Stimulated activated memory B cell treated with anti-CD40 and anti-IgM and Interleukin-4, amounts not matched to agents 10 μg/mL and 1 μg/mL and 100 μg/mL, for 72 hours (primary cell): ENCODE data around the gene ARID1A.
A peak's percentile ranks its signal among the peaks of the same experiment; 100 is the strongest.

Source experiments
- ATAC-seq: fragments of 150-1000 bp; cut with Tn5 transposase; 2 replicates; pipeline ENCODE4 v1.10.0; 2021
- H3K27ac Mint-ChIP-seq: one replicate; pipeline ENCODE4 v1.8.0; 2022; ENCODE audit warnings: mild to moderate bottlenecking, mixed read lengths
- H3K27me3 Mint-ChIP-seq: one replicate; pipeline ENCODE4 v1.8.0; 2022; ENCODE audit warnings: mixed read lengths
- H3K36me3 Mint-ChIP-seq: one replicate; pipeline ENCODE4 v1.8.0; 2022; ENCODE audit warnings: mixed read lengths
- H3K4me1 Mint-ChIP-seq: one replicate; pipeline ENCODE4 v1.8.0; 2022; ENCODE audit warnings: mixed read lengths
- H3K4me3 Mint-ChIP-seq: one replicate; pipeline ENCODE4 v1.8.0; 2022; ENCODE audit warnings: mild to moderate bottlenecking, moderate library complexity, mixed read lengths
- H3K9me3 Mint-ChIP-seq: one replicate; pipeline ENCODE4 v1.8.0; 2022; ENCODE audit warnings: mixed read lengths

Gene ARID1A

DNA sequence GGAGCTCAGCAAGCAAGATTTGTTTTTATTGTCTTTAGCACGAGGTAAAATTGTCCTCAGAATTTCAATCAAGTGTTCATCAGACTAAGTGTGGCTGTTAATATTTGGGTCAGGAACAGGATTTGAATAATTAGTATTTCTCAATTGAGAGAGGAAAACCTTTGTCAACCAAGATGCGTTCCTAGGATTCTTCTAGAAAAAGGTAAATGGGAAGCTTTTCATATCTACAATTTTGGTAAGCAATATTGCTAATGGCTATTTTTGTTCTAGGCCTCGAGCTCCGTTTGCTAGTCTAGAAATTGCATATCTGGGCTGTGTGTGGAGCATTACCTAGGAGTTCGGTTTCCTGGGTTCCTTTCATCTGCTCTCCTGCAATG, 87.8 kb downstream of the ARID1A start:
- H3K4me1 Mint-ChIP-seq = peaks cover 63% of the 10 kb centered on the region
- no peaks in the 10 kb centered on the region for H3K27me3 Mint-ChIP-seq
- no peak for ATAC-seq
- H3K27ac Mint-ChIP-seq = no peak overlapping the region
- peaks cover 32% of the 10 kb centered on the region for H3K36me3 Mint-ChIP-seq
- no peak overlapping the region for H3K4me3 Mint-ChIP-seq
- no peaks in the 10 kb centered on the region for H3K9me3 Mint-ChIP-seq

- Mint-ChIP-seq H3K4me1 (peaks cover 63% of the 10 kb centered on the region), H3K27me3 (no peaks in the 10 kb centered on the region), H3K9me3 (no peaks in the 10 kb centered on the region), H3K4me3 (no peak overlapping the region), H3K27ac (no peak overlapping the region), H3K36me3 (peaks cover 25% of the 10 kb centered on the region)
- no peak for ATAC-seq
Measured at GRCh38 chr1:26784023-26784871, 88.4 kb downstream of the ARID1A start.

GRCh38 chr1:26784886-26785285, 89.1 kb downstream of the ARID1A start:
- Mint-ChIP-seq H3K4me3 (no peak overlapping the region), H3K27ac (peak overlapping the region; percentile 99), H3K4me1 (peaks cover 62% of the 10 kb centered on the region), H3K36me3 (peaks cover 19% of the 10 kb centered on the region), H3K27me3 (no peaks in the 10 kb centered on the region), H3K9me3 (no peaks in the 10 kb centered on the region)
- no peak for ATAC-seq

- Mint-ChIP-seq H3K4me3 (peak overlapping the region; percentile 32), H3K9me3 (no peaks in the 10 kb centered on the region), H3K36me3 (peaks cover 17% of the 10 kb centered on the region), H3K27ac (peak overlapping the region; percentile 99), H3K27me3 (no peaks in the 10 kb centered on the region), H3K4me1 (peaks cover 61% of the 10 kb centered on the region)
- ATAC-seq = no peak
Measured at GRCh38 chr1:26785611-26786436, 90.0 kb downstream of the ARID1A start.

- Mint-ChIP-seq H3K27me3 (no peaks in the 10 kb centered on the region), H3K36me3 (peaks cover 18% of the 10 kb centered on the region), H3K9me3 (no peaks in the 10 kb centered on the region), H3K4me3 (peak overlapping the region; percentile 98), H3K27ac (peak overlapping the region; percentile 99), H3K4me1 (peaks cover 68% of the 10 kb centered on the region)
- peak; percentile 24 for ATAC-seq
Measured at GRCh38 chr1:26786437-26787380, 90.9 kb downstream of the ARID1A start.

DNA sequence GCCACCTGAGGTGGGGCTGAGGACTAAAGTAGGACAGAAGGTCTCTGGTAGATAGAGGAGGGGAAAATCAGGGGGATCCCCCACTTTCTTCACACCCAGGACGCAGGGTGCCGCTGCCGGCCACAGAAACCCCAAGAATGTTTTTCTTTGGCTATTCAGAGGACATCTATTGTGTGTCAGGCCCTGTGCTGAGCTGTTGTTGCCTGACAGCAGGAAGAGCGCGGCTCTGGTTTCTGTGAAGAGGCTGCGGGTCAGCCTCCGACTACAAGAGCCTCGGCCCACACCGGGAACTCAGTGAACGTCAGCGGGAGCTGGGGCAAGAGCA, 91.5 kb downstream of the ARID1A start:
- Mint-ChIP-seq H3K36me3 (peaks cover 15% of the 10 kb centered on the region), H3K27ac (peak overlapping the region; percentile 99), H3K4me3 (peak overlapping the region; percentile 98), H3K4me1 (peaks cover 65% of the 10 kb centered on the region), H3K27me3 (no peaks in the 10 kb centered on the region), H3K9me3 (no peaks in the 10 kb centered on the region)
- ATAC-seq = peak; percentile 72

GRCh38 chr1:26787706-26788514, 92.1 kb downstream of the ARID1A start, which contains the start of gene PIGV:
PIGV (plus strand) TSS chr1:26787950; CDS start chr1:26790816, 2,866 bp downstream.
- peaks cover 15% of the 10 kb centered on the region for H3K36me3 Mint-ChIP-seq
- H3K9me3 Mint-ChIP-seq = no peaks in the 10 kb centered on the region
- peak; percentile 88 for ATAC-seq
- peaks cover 60% of the 10 kb centered on the region for H3K4me1 Mint-ChIP-seq
- peak within 1 kb of the TSS; percentile 98 for H3K4me3 Mint-ChIP-seq
- H3K27me3 Mint-ChIP-seq = no peaks in the 10 kb centered on the region
- H3K27ac Mint-ChIP-seq = peak within 1 kb of the TSS; percentile 99

GRCh38 chr1:26788515-26788785, 92.6 kb downstream of the ARID1A start:
- Mint-ChIP-seq H3K4me1 (peaks cover 57% of the 10 kb centered on the region), H3K36me3 (peaks cover 19% of the 10 kb centered on the region), H3K4me3 (peak overlapping the region; percentile 98), H3K27ac (peak overlapping the region; percentile 99), H3K9me3 (no peaks in the 10 kb centered on the region), H3K27me3 (no peaks in the 10 kb centered on the region)
- ATAC-seq = no peak

DNA sequence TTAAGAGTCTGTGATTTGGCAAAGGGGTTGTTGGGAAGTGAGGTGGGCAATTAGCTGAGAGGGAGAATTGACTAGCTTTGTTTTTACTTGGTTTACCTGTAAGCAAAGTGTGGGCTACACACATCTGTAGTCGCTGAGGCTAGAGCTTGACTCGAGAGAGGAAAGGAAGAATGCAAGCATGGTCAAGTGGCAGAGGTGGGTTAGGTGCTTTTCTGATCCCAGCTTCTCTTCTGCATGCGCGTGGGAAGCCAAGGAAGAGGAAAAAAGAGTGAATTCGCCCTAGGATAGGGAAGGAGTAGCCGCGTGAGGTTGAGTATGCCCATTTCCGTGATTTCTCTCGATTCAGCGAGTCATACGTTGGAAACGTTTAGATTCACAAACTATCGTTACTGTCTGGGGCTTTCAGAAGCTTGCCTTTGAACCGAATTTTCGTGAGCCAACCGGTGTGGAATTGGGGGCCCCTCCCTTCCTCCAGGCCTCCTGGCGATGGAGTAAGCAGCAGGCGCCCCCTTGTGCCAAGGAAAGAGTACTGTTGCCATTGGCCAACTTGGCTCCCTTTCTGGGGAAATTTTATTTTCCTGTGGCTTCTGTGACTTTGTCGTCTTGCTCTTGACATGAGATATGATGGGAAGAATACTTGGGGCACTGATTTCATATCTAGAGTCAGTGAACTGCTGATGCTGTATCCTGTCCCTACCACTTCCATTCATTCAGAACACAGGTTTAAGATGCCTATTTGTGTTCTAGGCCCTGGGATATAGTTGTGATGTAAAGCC, 93.2 kb downstream of the ARID1A start:
- H3K36me3 Mint-ChIP-seq = peaks cover 23% of the 10 kb centered on the region
- peak overlapping the region; percentile 99 for H3K27ac Mint-ChIP-seq
- peaks cover 53% of the 10 kb centered on the region for H3K4me1 Mint-ChIP-seq
- H3K27me3 Mint-ChIP-seq = no peaks in the 10 kb centered on the region
- ATAC-seq = peak; percentile 53
- no peaks in the 10 kb centered on the region for H3K9me3 Mint-ChIP-seq
- H3K4me3 Mint-ChIP-seq = peak overlapping the region; percentile 98

DNA sequence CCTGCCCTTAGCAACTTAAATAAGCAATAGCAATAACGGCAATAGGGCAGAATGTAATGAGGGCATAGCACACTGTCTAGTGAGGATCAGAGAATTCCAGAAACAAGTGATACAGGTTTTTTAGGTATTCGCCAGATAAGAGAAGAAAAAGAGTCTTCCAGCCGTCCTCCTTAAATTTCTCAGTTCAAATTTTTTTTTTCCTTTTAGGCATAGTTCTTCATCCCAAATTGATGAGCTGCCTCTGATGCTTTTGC, 93.7 kb downstream of the ARID1A start:
- Mint-ChIP-seq H3K36me3 (peaks cover 28% of the 10 kb centered on the region), H3K4me1 (peaks cover 51% of the 10 kb centered on the region), H3K9me3 (no peaks in the 10 kb centered on the region), H3K27ac (peak overlapping the region; percentile 99), H3K4me3 (no peak overlapping the region), H3K27me3 (no peaks in the 10 kb centered on the region)
- ATAC-seq = no peak

- peaks cover 32% of the 10 kb centered on the region for H3K36me3 Mint-ChIP-seq
- no peak overlapping the region for H3K27ac Mint-ChIP-seq
- no peak overlapping the region for H3K4me3 Mint-ChIP-seq
- no peaks in the 10 kb centered on the region for H3K9me3 Mint-ChIP-seq
- H3K4me1 Mint-ChIP-seq = peaks cover 53% of the 10 kb centered on the region
- no peaks in the 10 kb centered on the region for H3K27me3 Mint-ChIP-seq
- ATAC-seq = no peak
Measured at GRCh38 chr1:26789931-26790330, 94.1 kb downstream of the ARID1A start.

GRCh38 chr1:26790551-26790953, 94.7 kb downstream of the ARID1A start:
- H3K27ac Mint-ChIP-seq = no peak overlapping the region
- no peak for ATAC-seq
- H3K27me3 Mint-ChIP-seq = no peaks in the 10 kb centered on the region
- H3K9me3 Mint-ChIP-seq = no peaks in the 10 kb centered on the region
- peaks cover 47% of the 10 kb centered on the region for H3K4me1 Mint-ChIP-seq
- no peak overlapping the region for H3K4me3 Mint-ChIP-seq
- H3K36me3 Mint-ChIP-seq = peaks cover 34% of the 10 kb centered on the region

GRCh38 chr1:26791148-26791547, 95.3 kb downstream of the ARID1A start:
- Mint-ChIP-seq H3K9me3 (no peaks in the 10 kb centered on the region), H3K36me3 (peaks cover 35% of the 10 kb centered on the region), H3K4me1 (peaks cover 41% of the 10 kb centered on the region), H3K4me3 (no peak overlapping the region), H3K27ac (peak overlapping the region; percentile 63), H3K27me3 (no peaks in the 10 kb centered on the region)
- no peak for ATAC-seq

GRCh38 chr1:26791626-26792025, 95.8 kb downstream of the ARID1A start:
- Mint-ChIP-seq H3K27me3 (no peaks in the 10 kb centered on the region), H3K27ac (peak overlapping the region; percentile 63), H3K9me3 (no peaks in the 10 kb centered on the region), H3K4me3 (no peak overlapping the region), H3K36me3 (peaks cover 40% of the 10 kb centered on the region), H3K4me1 (peaks cover 36% of the 10 kb centered on the region)
- no peak for ATAC-seq
